COLO829 (cell line): ENCODE results near the gene ZNF8.
"Not testable (repeated sequence)": the region's sequence is repeated elsewhere in the genome, so short reads cannot be mapped to it uniquely, and the experiment has no call there.

ENCODE experiments used
- DNase-seq: peaks from one replicate; pipeline ENCODE4 v3.0.0; 2012; ENCODE audit warnings: low spot score

Gene ZNF8

GRCh38 chr19:58278541-58279041, at the start of gene ZNF8:
Gene ZNF8 (plus strand): TSS chr19:58278955. CDS start chr19:58279082, 127 bp downstream.
- DNase-seq = peak; percentile 98

- no peak for DNase-seq
Measured at GRCh38 chr19:58229255-58229639, 49.5 kb upstream of the ZNF8 start.

GRCh38 chr19:58237324-58237723, 41.4 kb upstream of the ZNF8 start:
- DNase-seq = no peak

GRCh38 chr19:58243351-58243750, 35.4 kb upstream of the ZNF8 start:
- DNase-seq = no peak

- DNase-seq = no peak
Measured at GRCh38 chr19:58248886-58249285, 29.9 kb upstream of the ZNF8 start.

GRCh38 chr19:58252102-58252685, 26.6 kb upstream of the ZNF8 start:
- DNase-seq = no peak

- not testable (repeated sequence) for DNase-seq
Measured at GRCh38 chr19:58258259-58258658, 20.5 kb upstream of the ZNF8 start.

- no peak for DNase-seq
Measured at GRCh38 chr19:58261600-58261967, 17.2 kb upstream of the ZNF8 start.

GRCh38 chr19:58261968-58262921, 16.5 kb upstream of the ZNF8 start:
- no peak for DNase-seq

GRCh38 chr19:58262922-58263296, 15.8 kb upstream of the ZNF8 start:
- no peak for DNase-seq

- no peak for DNase-seq
Measured at GRCh38 chr19:58265100-58265499, 13.7 kb upstream of the ZNF8 start.

- DNase-seq = no peak
Measured at GRCh38 chr19:58268344-58268743, 10.4 kb upstream of the ZNF8 start.

GRCh38 chr19:58274771-58275201, 4.0 kb upstream of the ZNF8 start:
- no peak for DNase-seq

- DNase-seq = no peak
Measured at GRCh38 chr19:58275564-58275963, 3.2 kb upstream of the ZNF8 start.

- no peak for DNase-seq
Measured at GRCh38 chr19:58277197-58277596, 1.6 kb upstream of the ZNF8 start.

GRCh38 chr19:58277748-58278540, 811 bp upstream of the ZNF8 start:
- DNase-seq = no peak

GRCh38 chr19:58279042-58279924, 528 bp downstream of the ZNF8 start:
- peak; percentile 54 for DNase-seq

GRCh38 chr19:58279925-58280316, 1.2 kb downstream of the ZNF8 start:
- DNase-seq = no peak

GRCh38 chr19:58284199-58284598, 5.4 kb downstream of the ZNF8 start:
- no peak for DNase-seq

GRCh38 chr19:58291943-58292342, 13.2 kb downstream of the ZNF8 start:
- no peak for DNase-seq

GRCh38 chr19:58294743-58295374, 16.1 kb downstream of the ZNF8 start:
- DNase-seq = no peak
